MM.1S (cell line): ENCODE results near the gene HTRA1.

ENCODE experiments used
- DNase-seq: peaks from one replicate; pipeline ENCODE4 v3.0.0-alpha.2; 2015
- H2AFZ ChIP-seq: fragments of 300-600 bp; sonication (generic); 2 replicates; pipeline ENCODE4 v1.6.0; 2016; ENCODE audit warnings: antibody characterized with exemption, low read length
- H3F3A ChIP-seq: fragments of 300-600 bp; sonication (generic); 2 replicates; pipeline ENCODE4 v1.6.1; 2016; ENCODE audit warnings: mild to moderate bottlenecking, antibody characterized with exemption, low read length, moderate library complexity, mixed read lengths; ENCODE audit not compliant: insufficient read depth
- H3K27ac ChIP-seq: fragments of 300-600 bp; sonication (generic); 2 replicates; pipeline ENCODE4 v1.5.1; 2016; ENCODE audit warnings: mild to moderate bottlenecking, low read length
- H3K27me3 ChIP-seq: fragments of 300-600 bp; sonication (generic); replicated peaks from 2 replicates; pipeline ENCODE4 v1.6.0; 2016; ENCODE audit warnings: low read length; ENCODE audit not compliant: insufficient read depth
- H3K36me3 ChIP-seq: fragments of 300-600 bp; sonication (generic); replicated peaks from 2 replicates; pipeline ENCODE4 v1.6.1; 2016; ENCODE audit warnings: mild to moderate bottlenecking, low read length, mixed read lengths; ENCODE audit not compliant: insufficient read depth
- H3K4me1 ChIP-seq: fragments of 300-600 bp; sonication (generic); 2 replicates; pipeline ENCODE4 v1.6.1; 2016; ENCODE audit warnings: low read length, mixed read lengths
- H3K4me2 ChIP-seq: fragments of 300-600 bp; sonication (generic); 2 replicates; pipeline ENCODE4 v1.6.0; 2016; ENCODE audit warnings: low read depth, low read length
- H3K4me3 ChIP-seq: fragments of 300-600 bp; sonication (generic); 2 replicates; pipeline ENCODE4 v1.5.1; 2016; ENCODE audit warnings: low read length, mixed read lengths
- H3K79me2 ChIP-seq: fragments of 300-600 bp; sonication (generic); 2 replicates; pipeline ENCODE4 v1.6.1; 2016; ENCODE audit warnings: mixed run types, low read length, mixed read lengths
- H3K9ac ChIP-seq: fragments of 300-600 bp; sonication (generic); 2 replicates; pipeline ENCODE4 v1.6.1; 2016; ENCODE audit warnings: low read length, mixed read lengths
- H3K9me2 ChIP-seq: fragments of 300-600 bp; sonication (generic); replicated peaks from 2 replicates; pipeline ENCODE4 v1.6.1; 2016; ENCODE audit warnings: mild to moderate bottlenecking, low read length, mixed read lengths; ENCODE audit not compliant: insufficient read depth
- H3K9me3 ChIP-seq: fragments of 300-600 bp; sonication (generic); replicated peaks from 2 replicates; pipeline ENCODE4 v1.6.1; 2016; ENCODE audit warnings: mild to moderate bottlenecking, low read length, mixed read lengths; ENCODE audit not compliant: insufficient read depth
- H4K20me1 ChIP-seq: fragments of 300-600 bp; sonication (generic); 2 replicates; pipeline ENCODE4 v1.6.1; 2016; ENCODE audit warnings: mild to moderate bottlenecking, low read length, moderate library complexity, mixed read lengths; ENCODE audit not compliant: insufficient read depth
- CTCF ChIP-seq: fragments of 300-600 bp; sonication (generic); IDR thresholded peaks from 2 replicates; pipeline ENCODE4 v1.5.1; 2016; ENCODE audit warnings: antibody characterized with exemption, low read length, mixed read lengths
- EZH2 ChIP-seq: fragments of 300-600 bp; sonication (generic); optimal IDR thresholded peaks from 2 replicates; pipeline ENCODE3; 2017; ENCODE audit warnings: low read depth, mild to moderate bottlenecking, antibody characterized with exemption, low read length, mixed read lengths
- EZH2phosphoT487 ChIP-seq: fragments of 300-600 bp; sonication (generic); IDR thresholded peaks from 2 replicates; pipeline ENCODE4 v1.6.1; 2018; ENCODE audit warnings: antibody characterized with exemption, low read length

Gene HTRA1

GRCh38 chr10:122516734-122517133 is 55.4 kb downstream of the HTRA1 start:
- Histone ChIP-seq H3K79me2 (no peaks in the 10 kb centered on the region), H3F3A (no peaks in the 10 kb centered on the region), H2AFZ (no peak overlapping the region), H3K36me3 (no peaks in the 10 kb centered on the region), H3K9ac (no peak overlapping the region), H3K9me2 (no peaks in the 10 kb centered on the region), H3K9me3 (no peaks in the 10 kb centered on the region), H4K20me1 (no peaks in the 10 kb centered on the region), H3K4me3 (no peak overlapping the region), H3K4me2 (no peak overlapping the region), H3K27me3 (no peaks in the 10 kb centered on the region), H3K27ac (no peak overlapping the region), H3K4me1 (no peaks in the 10 kb centered on the region)
- TF ChIP-seq EZH2phosphoT487, result no peak
- no peak for TF ChIP-seq EZH2
- TF ChIP-seq CTCF, result no peak
- DNase-seq, result no peak

- Histone ChIP-seq H4K20me1 (no peaks in the 10 kb centered on the region), H3K79me2 (no peaks in the 10 kb centered on the region), H3K9me3 (no peaks in the 10 kb centered on the region), H3K27ac (no peak overlapping the region), H3K4me1 (no peaks in the 10 kb centered on the region), H3K9ac (no peak overlapping the region), H3K9me2 (no peaks in the 10 kb centered on the region), H3K4me2 (no peak overlapping the region), H3F3A (no peaks in the 10 kb centered on the region), H3K4me3 (no peak overlapping the region), H2AFZ (no peak overlapping the region), H3K27me3 (no peaks in the 10 kb centered on the region), H3K36me3 (no peaks in the 10 kb centered on the region)
- TF ChIP-seq EZH2, result no peak
- TF ChIP-seq CTCF, result no peak
- DNase-seq, result no peak
Observed at GRCh38 chr10:122519144-122519543, 57.8 kb downstream of the HTRA1 start.

- Histone ChIP-seq H3K4me1 (no peaks in the 10 kb centered on the region), H3K36me3 (no peaks in the 10 kb centered on the region), H3K9ac (no peak overlapping the region), H2AFZ (no peak overlapping the region), H3K9me3 (no peaks in the 10 kb centered on the region), H3F3A (no peaks in the 10 kb centered on the region), H3K27ac (no peak overlapping the region), H3K27me3 (no peaks in the 10 kb centered on the region), H4K20me1 (no peaks in the 10 kb centered on the region), H3K9me2 (no peaks in the 10 kb centered on the region), H3K79me2 (no peaks in the 10 kb centered on the region), H3K4me2 (no peak overlapping the region), H3K4me3 (no peak overlapping the region)
- DNase-seq, result no peak
- TF ChIP-seq EZH2 (no peak), EZH2phosphoT487 (no peak), CTCF (no peak)
Observed at GRCh38 chr10:122519873-122520272, 58.5 kb downstream of the HTRA1 start.

GRCh38 chr10:122521011-122521410 is 59.7 kb downstream of the HTRA1 start:
- H3F3A ChIP-seq, result no peaks in the 10 kb centered on the region
- no peaks in the 10 kb centered on the region for H4K20me1 ChIP-seq
- no peak for DNase-seq
- no peak overlapping the region for H2AFZ ChIP-seq
- H3K4me2 ChIP-seq, result no peak overlapping the region
- no peak overlapping the region for H3K27ac ChIP-seq
- no peaks in the 10 kb centered on the region for H3K4me1 ChIP-seq
- H3K4me3 ChIP-seq, result no peak overlapping the region
- no peak for TF ChIP-seq EZH2
- TF ChIP-seq EZH2phosphoT487, result no peak
- TF ChIP-seq CTCF, result no peak
- H3K9me2 ChIP-seq, result no peaks in the 10 kb centered on the region
- no peaks in the 10 kb centered on the region for H3K36me3 ChIP-seq
- no peak overlapping the region for H3K9ac ChIP-seq
- H3K79me2 ChIP-seq, result no peaks in the 10 kb centered on the region
- H3K27me3 ChIP-seq, result no peaks in the 10 kb centered on the region
- H3K9me3 ChIP-seq, result no peaks in the 10 kb centered on the region
